HepG2 (cell line): ENCODE measurements around the gene RCAN2. TPM values are rescaled to one million over a fixed set of nuclear protein-coding genes. Genes with fewer than 3 reads are reported as not detected.
A peak's percentile ranks its signal among the peaks of the same experiment; 100 is the strongest.

Experiments
- ATAC-seq: fragments of 200-7000 bp; cut with Tn5 transposase; 3 replicates; pipeline ENCODE4 v1.9.1; 2020; ENCODE audit warnings: mild to moderate bottlenecking, moderate library complexity
- BruUV-seq: library from RNA; stranded (reverse); fragments of 400-500 nt; replicated peaks from 2 replicates; lab custom pipeline; 2021; lab: Mats Ljungman, UMichigan
- CTCF ChIA-PET: fragments of 300-600 bp; formaldehyde crosslinking; extraction: SDS; loops from one replicate; lab custom pipeline; 2021; ENCODE audit warnings: low total read pairs, inconsistent platforms, low intra/inter-chr PET ratio; lab: Yijun Ruan, JAX
- POLR2A ChIA-PET: fragments of 350-600 bp; sonication (Branson Sonifier 250); formaldehyde crosslinking; loops from one replicate; lab custom pipeline; 2020; ENCODE audit warnings: antibody characterized with exemption, inconsistent platforms; lab: Yijun Ruan, JAX
- DNase-seq: peaks from one replicate; pipeline ENCODE4 v3.0.0-alpha.2; 2015; ENCODE audit warnings: low spot score
- FAIRE-seq: peaks from 3 replicates; lab custom pipeline; 2011; peaks lifted over from hg19 to GRCh38; lab: Jason Lieb, UNC
- H2AFZ ChIP-seq: one replicate; pipeline ENCODE4 v1.6.1; 2011; ENCODE audit warnings: low read length, inconsistent platforms
- H3K27ac ChIP-seq: fragments of 300-600 bp; 3 replicates; pipeline ENCODE4 v1.8.0; 2011; ENCODE audit warnings: mixed run types, mild to moderate bottlenecking, mixed read lengths, low read length, inconsistent platforms; ENCODE audit not compliant: insufficient read depth; ENCODE audit errors: extremely low read length
- H3K27me3 ChIP-seq, 2 experiments: fragments of 200-600 bp in 1 of 2; 2 replicates in 1 of 2; 3 replicates in 1 of 2; pipeline versions ENCODE4 v1.6.0 to v1.8.0; 2011; ENCODE audit warnings: low read length in 2 of 2, mild to moderate bottlenecking in 2 of 2, moderate library complexity in 2 of 2, inconsistent platforms in 1 of 2; ENCODE audit not compliant: insufficient read depth in 2 of 2, control insufficient read depth in 1 of 2
- H3K36me3 ChIP-seq, 2 experiments: fragments of 200-600 bp in 1 of 2; replicated peaks in 1 of 2; 2 replicates in 1 of 2; 3 replicates in 1 of 2; pipeline versions ENCODE4 v1.5.1 to v1.8.0; 2011; ENCODE audit warnings: low read length in 2 of 2, inconsistent platforms in 1 of 2; ENCODE audit not compliant: insufficient read depth in 2 of 2, control insufficient read depth in 1 of 2
- H3K4me1 ChIP-seq: 2 replicates; pipeline ENCODE4 v1.5.1; 2012; ENCODE audit warnings: low read length, inconsistent platforms; ENCODE audit not compliant: insufficient read depth
- H3K4me2 ChIP-seq: 2 replicates; pipeline ENCODE4 v1.6.0; 2011; ENCODE audit warnings: low read depth, low read length, inconsistent platforms
- H3K4me3 ChIP-seq, 3 experiments: fragments of 200-600 bp in 1 of 3; sonication (generic), shearing (Covaris generic) in 1 of 3; replicated peaks in 1 of 3; 2 replicates each; pipeline ENCODE4 v1.5.1; 2011 to 2016; ENCODE audit warnings: low read length in 3 of 3, inconsistent platforms in 2 of 3, low read depth in 2 of 3, mild to moderate bottlenecking in 2 of 3, control low read depth in 1 of 3, mixed read lengths in 1 of 3; ENCODE audit not compliant: insufficient read depth in 1 of 3
- H3K79me2 ChIP-seq: one replicate; pipeline ENCODE4 v1.6.1; 2011; ENCODE audit warnings: low read length, inconsistent platforms; ENCODE audit not compliant: insufficient read depth
- H3K9ac ChIP-seq: 2 replicates; pipeline ENCODE4 v1.6.0; 2011; ENCODE audit warnings: mild to moderate bottlenecking, low read depth, low read length, inconsistent platforms; ENCODE audit not compliant: insufficient read depth
- H3K9me3 ChIP-seq: 2 replicates; pipeline ENCODE4 v1.5.1; 2012; ENCODE audit warnings: mild to moderate bottlenecking, low read length
- H4K20me1 ChIP-seq: 2 replicates; pipeline ENCODE4 v1.6.0; 2011; ENCODE audit warnings: inconsistent platforms, mild to moderate bottlenecking, low read length, moderate library complexity; ENCODE audit not compliant: insufficient read depth
- CENPT ChIP-seq: sonication (generic); formaldehyde crosslinking; IDR thresholded peaks from 2 replicates; pipeline ENCODE4 v1.8.0; 2022; ENCODE audit warnings: low read depth, mild to moderate bottlenecking, moderate library complexity, missing genetic modification reagents
- FOSL1 ChIP-seq: sonication (generic); formaldehyde crosslinking; IDR thresholded peaks from 2 replicates; pipeline ENCODE4 v1.9.0; 2021; ENCODE audit warnings: missing genetic modification reagents, borderline replicate concordance
- FOXK1 ChIP-seq: sonication (generic); formaldehyde crosslinking; IDR thresholded peaks from 2 replicates; pipeline ENCODE4 v1.4.0; 2020; ENCODE audit warnings: low read depth, missing genetic modification reagents, borderline replicate concordance
- HCFC1 ChIP-seq: fragments of 150-350 bp; IDR thresholded peaks from 2 replicates; pipeline ENCODE4 v1.6.1; 2014; ENCODE audit warnings: low read depth, low read length
- IRF9 ChIP-seq: sonication (generic); formaldehyde crosslinking; IDR thresholded peaks from 2 replicates; pipeline ENCODE4 v1.8.0; 2022; ENCODE audit warnings: missing genetic modification reagents, mild to moderate bottlenecking, borderline replicate concordance
- MTA3 ChIP-seq: sonication (generic); formaldehyde crosslinking; IDR thresholded peaks from 2 replicates; pipeline ENCODE4 v1.4.0; 2020; ENCODE audit warnings: missing genetic modification reagents
- TEAD2 ChIP-seq: sonication (generic); formaldehyde crosslinking; IDR thresholded peaks from 2 replicates; pipeline ENCODE4 v1.9.0; 2021; ENCODE audit warnings: missing genetic modification reagents
- TEAD3 ChIP-seq: optimal IDR thresholded peaks from 2 replicates; pipeline ENCODE3; 2016; ENCODE audit warnings: borderline replicate concordance
- ZFP41 ChIP-seq: sonication (generic); formaldehyde crosslinking; IDR thresholded peaks from 2 replicates; pipeline ENCODE4 v1.4.0; 2020; ENCODE audit warnings: mild to moderate bottlenecking, missing genetic modification reagents, borderline replicate concordance
- ZNF367 ChIP-seq: sonication (generic); formaldehyde crosslinking; IDR thresholded peaks from 2 replicates; pipeline ENCODE4 v1.4.0; 2020; ENCODE audit warnings: missing genetic modification reagents, borderline replicate concordance
- ZNF782 ChIP-seq: sonication (generic); formaldehyde crosslinking; IDR thresholded peaks from 2 replicates; pipeline ENCODE4 v1.4.0; 2020; ENCODE audit warnings: missing genetic modification reagents, mild to moderate bottlenecking, borderline replicate concordance
- WGBS: methylation state at CpG from one replicate; pipeline ENCODE4 v1.1.6; 2017; ENCODE audit warnings: low lambda C conversion rate; 5-methylcytosine and 5-hydroxymethylcytosine counted together
- in situ Hi-C: cut with HindIII; loops from 2 replicates; pipeline ENCODE4 v1.10.0; 2017; ENCODE audit warnings: low pct_unique_long_range_greater_than_20kb; ENCODE audit not compliant: extremely low pct_ligation_motif_present
- intact Hi-C: fragments of 100-400 bp; cut with micrococcal nuclease; formaldehyde crosslinking; loops from one replicate; pipeline ENCODE4 v1.10.0; 2022; ENCODE audit not compliant: unreplicated experiment
- polyA plus RNA-seq, 8 experiments: library from polyadenylated mRNA; depleted of rRNA in 3 of 8; stranded (reverse) in 7 of 8; unstranded in 1 of 8; fragments of >200 nt; fragmentation: Illumina TruSeq in 4 of 8; extraction: Trizol in 4 of 8; gene quantifications; 2 replicates each; pipeline versions ENCODE4 v1.2.1 to v1.2.3, GENCODE V29; 2011 to 2016; ENCODE audit warnings: low read depth in 4 of 8, missing spikeins in 1 of 8, mixed read lengths in 1 of 8; ENCODE audit not compliant: insufficient read depth in 1 of 8
- total RNA-seq, 5 experiments: library from RNA; depleted of rRNA; stranded (reverse); fragments of >200 nt; fragmentation: Illumina TruSeq; extraction: Trizol; gene quantifications; 2 replicates each; pipeline ENCODE4 v1.2.3, GENCODE V29; 2016; ENCODE audit warnings: low read depth in 1 of 5
- TF ChIP-seq, protein P1 (sequence below): sonication (generic); formaldehyde crosslinking; IDR thresholded peaks from 2 replicates; pipeline ENCODE4 v1.5.0; 2020; ENCODE audit warnings: missing genetic modification reagents
- TF ChIP-seq, protein P2 (sequence below): sonication (generic); formaldehyde crosslinking; IDR thresholded peaks from 2 replicates; pipeline ENCODE4 v1.5.0; 2020; ENCODE audit warnings: mild to moderate bottlenecking, missing genetic modification reagents
- TF ChIP-seq, protein P3 (sequence below): sonication (generic); formaldehyde crosslinking; IDR thresholded peaks from 2 replicates; pipeline ENCODE4 v1.5.0; 2020; ENCODE audit warnings: mild to moderate bottlenecking, missing genetic modification reagents, borderline replicate concordance

RCAN2 gene
- total and polyA plus RNA-seq, 2 of the 13 experiments (the other 11 are each of a cell fraction or from before 2014, with no cell fraction given), result not detected

DNA sequence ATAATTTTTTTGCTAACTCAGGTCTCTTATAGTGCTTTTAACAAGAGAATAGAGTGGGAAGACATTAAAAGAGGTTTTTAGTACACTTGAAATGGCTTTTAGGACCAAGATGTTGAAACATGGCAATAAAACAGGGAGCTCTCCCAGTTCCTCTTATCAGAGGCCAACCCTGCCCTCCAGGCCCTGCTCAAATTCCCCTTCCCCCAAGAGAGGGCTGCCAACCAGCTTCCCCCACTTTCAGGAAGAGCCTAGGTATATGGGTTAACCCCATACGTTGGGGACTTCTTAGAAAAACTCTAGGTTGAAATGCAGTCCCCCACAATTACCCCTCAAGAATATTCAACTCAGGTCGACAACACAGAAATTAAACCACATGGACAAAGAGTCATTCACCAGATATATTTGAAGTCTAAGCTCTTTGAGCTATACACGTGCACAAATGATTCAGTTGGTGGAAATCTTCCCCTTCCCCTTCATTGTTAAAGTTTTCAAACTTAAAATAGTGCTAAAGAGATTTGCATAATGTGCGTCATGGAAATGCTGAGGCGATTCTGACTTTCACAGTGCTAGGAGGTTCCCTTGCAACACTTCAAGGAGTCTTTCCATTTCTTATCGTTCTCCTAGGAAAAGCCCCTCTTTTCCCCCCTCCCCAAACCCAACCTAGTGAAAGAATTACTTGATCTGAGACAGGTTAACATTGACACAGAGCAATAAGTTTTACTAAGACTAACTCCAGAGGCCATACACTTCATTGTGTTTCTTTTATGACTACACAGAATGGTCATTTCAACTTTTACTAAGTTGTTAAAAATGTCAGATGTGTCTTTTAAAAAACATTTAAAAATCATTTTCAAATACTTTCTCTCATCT, 270.7 kb downstream of the RCAN2 start:
- ChIA-PET POLR2A (no interaction called here), CTCF (interaction anchor here (1.5 to 3.3 kb wide), 2 partner anchors 189 to 561 kb away, joined by 4 to 24 read pairs; no protein-coding TSS in a partner anchor)
- ATAC-seq (no peak), FAIRE-seq (peak; percentile 32), DNase-seq (no peak)
- H3K27me3 ChIP-seq, result no peaks in the 10 kb centered on the region
- no peaks in the 10 kb centered on the region for H3K4me1 ChIP-seq
- H4K20me1 ChIP-seq, result no peaks in the 10 kb centered on the region
- no peaks in the 10 kb centered on the region for H3K36me3 ChIP-seq
- H3K9ac ChIP-seq, result no peak overlapping the region
- 0% methylated on average over 6 of the region's 6 CpGs for WGBS
- H3K9me3 ChIP-seq, result no peaks in the 10 kb centered on the region
- in situ Hi-C loops, result loop anchor here (5.0 to 25.0 kb wide), 2 partner anchors 192 to 767 kb away; no protein-coding TSS in a partner anchor
- H3K4me2 ChIP-seq, result no peak overlapping the region
- H3K79me2 ChIP-seq, result no peaks in the 10 kb centered on the region
- H2AFZ ChIP-seq, result no peak overlapping the region
- H3K4me3 ChIP-seq, result no peak overlapping the region
- BruUV-seq, result no TSS peak
- intact Hi-C loops, result loop anchor here (1.0 to 2.0 kb wide), 2 partner anchors 406 to 560 kb away; no protein-coding TSS in a partner anchor
- no peak overlapping the region for H3K27ac ChIP-seq
- TF ChIP-seq, protein P1, sequence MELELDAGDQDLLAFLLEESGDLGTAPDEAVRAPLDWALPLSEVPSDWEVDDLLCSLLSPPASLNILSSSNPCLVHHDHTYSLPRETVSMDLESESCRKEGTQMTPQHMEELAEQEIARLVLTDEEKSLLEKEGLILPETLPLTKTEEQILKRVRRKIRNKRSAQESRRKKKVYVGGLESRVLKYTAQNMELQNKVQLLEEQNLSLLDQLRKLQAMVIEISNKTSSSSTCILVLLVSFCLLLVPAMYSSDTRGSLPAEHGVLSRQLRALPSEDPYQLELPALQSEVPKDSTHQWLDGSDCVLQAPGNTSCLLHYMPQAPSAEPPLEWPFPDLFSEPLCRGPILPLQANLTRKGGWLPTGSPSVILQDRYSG (CRISPR knock-in tag), result no peak
- no peak for TF ChIP-seq ZFP41
- no peak for TF ChIP-seq IRF9 (CRISPR knock-in tag)
- TF ChIP-seq TEAD2 (CRISPR knock-in tag), result no peak
- TF ChIP-seq, protein P2, sequence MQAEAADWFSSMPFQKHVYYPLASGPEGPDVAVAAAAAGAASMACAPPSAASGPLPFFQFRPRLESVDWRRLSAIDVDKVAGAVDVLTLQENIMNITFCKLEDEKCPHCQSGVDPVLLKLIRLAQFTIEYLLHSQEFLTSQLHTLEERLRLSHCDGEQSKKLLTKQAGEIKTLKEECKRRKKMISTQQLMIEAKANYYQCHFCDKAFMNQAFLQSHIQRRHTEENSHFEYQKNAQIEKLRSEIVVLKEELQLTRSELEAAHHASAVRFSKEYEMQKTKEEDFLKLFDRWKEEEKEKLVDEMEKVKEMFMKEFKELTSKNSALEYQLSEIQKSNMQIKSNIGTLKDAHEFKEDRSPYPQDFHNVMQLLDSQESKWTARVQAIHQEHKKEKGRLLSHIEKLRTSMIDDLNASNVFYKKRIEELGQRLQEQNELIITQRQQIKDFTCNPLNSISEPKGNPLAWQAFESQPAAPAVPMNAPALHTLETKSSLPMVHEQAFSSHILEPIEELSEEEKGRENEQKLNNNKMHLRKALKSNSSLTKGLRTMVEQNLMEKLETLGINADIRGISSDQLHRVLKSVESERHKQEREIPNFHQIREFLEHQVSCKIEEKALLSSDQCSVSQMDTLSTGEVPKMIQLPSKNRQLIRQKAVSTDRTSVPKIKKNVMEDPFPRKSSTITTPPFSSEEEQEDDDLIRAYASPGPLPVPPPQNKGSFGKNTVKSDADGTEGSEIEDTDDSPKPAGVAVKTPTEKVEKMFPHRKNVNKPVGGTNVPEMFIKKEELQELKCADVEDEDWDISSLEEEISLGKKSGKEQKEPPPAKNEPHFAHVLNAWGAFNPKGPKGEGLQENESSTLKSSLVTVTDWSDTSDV, result no peak
- TF ChIP-seq, protein P3, sequence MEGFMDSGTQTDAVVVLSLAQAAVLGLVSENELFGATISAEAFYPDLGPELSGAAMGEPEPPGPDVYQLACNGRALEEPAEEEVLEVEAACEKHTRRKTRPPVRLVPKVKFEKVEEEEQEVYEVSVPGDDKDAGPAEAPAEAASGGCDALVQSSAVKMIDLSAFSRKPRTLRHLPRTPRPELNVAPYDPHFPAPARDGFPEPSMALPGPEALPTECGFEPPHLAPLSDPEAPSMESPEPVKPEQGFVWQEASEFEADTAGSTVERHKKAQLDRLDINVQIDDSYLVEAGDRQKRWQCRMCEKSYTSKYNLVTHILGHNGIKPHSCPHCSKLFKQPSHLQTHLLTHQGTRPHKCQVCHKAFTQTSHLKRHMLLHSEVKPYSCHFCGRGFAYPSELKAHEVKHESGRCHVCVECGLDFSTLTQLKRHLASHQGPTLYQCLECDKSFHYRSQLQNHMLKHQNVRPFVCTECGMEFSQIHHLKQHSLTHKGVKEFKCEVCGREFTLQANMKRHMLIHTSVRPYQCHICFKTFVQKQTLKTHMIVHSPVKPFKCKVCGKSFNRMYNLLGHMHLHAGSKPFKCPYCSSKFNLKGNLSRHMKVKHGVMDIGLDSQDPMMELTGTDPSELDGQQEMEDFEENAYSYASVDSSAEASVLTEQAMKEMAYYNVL (CRISPR knock-in tag), result no peak
- no peak for TF ChIP-seq HCFC1
- no peak for TF ChIP-seq TEAD3 (CRISPR knock-in tag)
- no peak for TF ChIP-seq FOXK1
- TF ChIP-seq MTA3 (CRISPR knock-in tag), result no peak
- TF ChIP-seq ZNF782 (CRISPR knock-in tag), result no peak
- no peak for TF ChIP-seq ZNF367 (CRISPR knock-in tag)
- no peak for TF ChIP-seq CENPT
- TF ChIP-seq FOSL1 (CRISPR knock-in tag), result no peak
